Measurements from ENCODE around the gene CENPP. TPM values are rescaled to one million over a fixed set of nuclear protein-coding genes. Genes with fewer than 3 reads are reported as not detected.

Gene CENPP
- total RNA-seq, 3 donors from 2014 or later (not counting 1 experiment from before 2014, with no cell fraction given): 10.3 to 14.5 (median 12.1) TPM

GRCh38 chr9:92656537-92656925 is 330.8 kb downstream of the CENPP start:
- H3K27me3 Mint-ChIP-seq (ENCODE audit: low read depth in 2 of 2): no peaks in the 10 kb centered on the region
- intact Hi-C loops (cut with micrococcal nuclease): no loop called here
- Histone ChIP-seq H3K27me3 (ENCODE audit: control insufficient read depth, insufficient read depth, low read length) (no peaks in the 10 kb centered on the region), H3K9me3 (ENCODE audit: control insufficient read depth, insufficient read depth, low read length) (no peaks in the 10 kb centered on the region), H3K4me3 (ENCODE audit: low read length) (no peak overlapping the region), H3K27ac (ENCODE audit: low read length) (no peak overlapping the region), H3K36me3 (ENCODE audit: control insufficient read depth, insufficient read depth, low read length) (peaks cover 27% of the 10 kb centered on the region), H3K4me1 (ENCODE audit: control insufficient read depth, insufficient read depth, low read length) (no peaks in the 10 kb centered on the region)
- peaks cover 7% of the 10 kb centered on the region in 2 donors for H3K4me1 Mint-ChIP-seq
- WGBS (ENCODE audit: insufficient coverage): 91% methylated on average over 10 of the region's 11 CpGs
- H3K9me3 Mint-ChIP-seq: no peaks in the 10 kb centered on the region
- H3K36me3 Mint-ChIP-seq: no peaks in the 10 kb centered on the region
- no peak for TF ChIP-seq CTCF (IDR thresholded peaks at IDR 0.05)
- ATAC-seq: no peak
- H3K27ac Mint-ChIP-seq: no peak overlapping the region
- DNase-seq: no peak
- no peak overlapping the region for H3K4me3 Mint-ChIP-seq

- Histone ChIP-seq H3K27ac (ENCODE audit: low read length) (no peak overlapping the region), H3K9me3 (ENCODE audit: control insufficient read depth, insufficient read depth, low read length) (no peaks in the 10 kb centered on the region), H3K27me3 (ENCODE audit: control insufficient read depth, insufficient read depth, low read length) (no peaks in the 10 kb centered on the region), H3K4me3 (ENCODE audit: low read length) (no peak overlapping the region), H3K4me1 (ENCODE audit: control insufficient read depth, insufficient read depth, low read length) (no peaks in the 10 kb centered on the region), H3K36me3 (ENCODE audit: control insufficient read depth, insufficient read depth, low read length) (peaks cover 28% of the 10 kb centered on the region)
- peaks cover 7 to 10% of the 10 kb centered on the region in 2 donors for H3K4me1 Mint-ChIP-seq
- no peak for ATAC-seq
- intact Hi-C loops (cut with micrococcal nuclease): no loop called here
- H3K9me3 Mint-ChIP-seq: no peaks in the 10 kb centered on the region
- no peak overlapping the region for H3K4me3 Mint-ChIP-seq
- no peak for TF ChIP-seq CTCF (IDR thresholded peaks at IDR 0.05)
- H3K27ac Mint-ChIP-seq: no peak overlapping the region
- 92% methylated on average over 17 of the region's 17 CpGs for WGBS (ENCODE audit: insufficient coverage)
- H3K27me3 Mint-ChIP-seq (ENCODE audit: low read depth in 2 of 2): no peaks in the 10 kb centered on the region
- no peaks in the 10 kb centered on the region for H3K36me3 Mint-ChIP-seq
- DNase-seq: no peak
These were observed 331.7 kb downstream of the CENPP start for GRCh38 chr9:92657296-92658094.

- peaks cover 28% of the 10 kb centered on the region for H3K36me3 ChIP-seq (ENCODE audit: control insufficient read depth, insufficient read depth, low read length)
- no peaks in the 10 kb centered on the region for H3K27me3 ChIP-seq (ENCODE audit: control insufficient read depth, insufficient read depth, low read length)
- no peak overlapping the region for H3K4me3 ChIP-seq (ENCODE audit: low read length)
- Mint-ChIP-seq H3K27ac (no peak overlapping the region), H3K36me3 (no peaks in the 10 kb centered on the region), H3K9me3 (no peaks in the 10 kb centered on the region), H3K4me1 (peaks cover 12% of the 10 kb centered on the region in 2 donors), H3K27me3 (ENCODE audit: low read depth in 2 of 2) (no peaks in the 10 kb centered on the region), H3K4me3 (no peak overlapping the region)
- DNase-seq (no peak), ATAC-seq (no peak)
- no peaks in the 10 kb centered on the region for H3K4me1 ChIP-seq (ENCODE audit: control insufficient read depth, insufficient read depth, low read length)
- no peak for TF ChIP-seq CTCF (IDR thresholded peaks at IDR 0.05)
- no peak overlapping the region for H3K27ac ChIP-seq (ENCODE audit: low read length)
- 95% methylated on average over 6 of the region's 7 CpGs for WGBS (ENCODE audit: insufficient coverage)
- no peaks in the 10 kb centered on the region for H3K9me3 ChIP-seq (ENCODE audit: control insufficient read depth, insufficient read depth, low read length)
- intact Hi-C loops (cut with micrococcal nuclease): no loop called here
These were observed 332.4 kb downstream of the CENPP start for GRCh38 chr9:92658176-92658575.

GRCh38 chr9:92658611-92659010 is 332.9 kb downstream of the CENPP start:
- Mint-ChIP-seq H3K27ac (no peak overlapping the region), H3K27me3 (ENCODE audit: low read depth in 2 of 2) (no peaks in the 10 kb centered on the region), H3K4me3 (no peak overlapping the region), H3K36me3 (no peaks in the 10 kb centered on the region), H3K9me3 (no peaks in the 10 kb centered on the region), H3K4me1 (peaks cover 16 to 17% of the 10 kb centered on the region in 2 donors)
- ATAC-seq (no peak), DNase-seq (no peak)
- Histone ChIP-seq H3K36me3 (ENCODE audit: control insufficient read depth, insufficient read depth, low read length) (peaks cover 26% of the 10 kb centered on the region), H3K9me3 (ENCODE audit: control insufficient read depth, insufficient read depth, low read length) (no peaks in the 10 kb centered on the region), H3K27ac (ENCODE audit: low read length) (no peak overlapping the region), H3K4me1 (ENCODE audit: control insufficient read depth, insufficient read depth, low read length) (no peaks in the 10 kb centered on the region), H3K4me3 (ENCODE audit: low read length) (no peak overlapping the region), H3K27me3 (ENCODE audit: control insufficient read depth, insufficient read depth, low read length) (no peaks in the 10 kb centered on the region)
- no peak for TF ChIP-seq CTCF (IDR thresholded peaks at IDR 0.05)
- intact Hi-C loops (cut with micrococcal nuclease): no loop called here
- 98% methylated on average over 4 of the region's 4 CpGs for WGBS (ENCODE audit: insufficient coverage)

Data from natural killer cell (primary cell).